ENCODE measurements around the gene TSPAN13.

TSPAN13 gene

GRCh38 chr7:16774986-16775385, 21.4 kb downstream of the TSPAN13 start:
- no peak for DNase-seq

- DNase-seq, result no peak
Observed at GRCh38 chr7:16776053-16776452, 22.5 kb downstream of the TSPAN13 start.

GRCh38 chr7:16778476-16778875, 24.9 kb downstream of the TSPAN13 start:
- DNase-seq, result no peak

DNA sequence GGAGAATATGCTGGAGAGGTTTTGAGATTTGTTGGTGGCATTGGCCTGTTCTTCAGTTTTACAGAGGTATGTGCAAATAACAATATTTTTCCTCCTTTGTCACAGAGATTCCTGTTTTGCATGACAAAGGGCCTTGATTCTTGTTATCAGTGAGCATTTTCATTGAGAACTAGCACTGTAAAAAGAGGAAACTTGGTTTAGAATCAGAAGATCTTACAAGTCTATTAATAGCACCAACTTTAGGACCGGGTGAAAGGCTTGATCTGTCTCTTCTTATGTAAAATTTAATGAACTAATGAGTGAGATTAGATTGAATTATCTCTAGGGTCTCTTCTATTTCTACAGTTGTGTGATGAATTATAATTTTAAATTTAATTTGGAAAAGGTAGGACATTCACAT, 25.5 kb downstream of the TSPAN13 start:
- DNase-seq, result no peak

DNA sequence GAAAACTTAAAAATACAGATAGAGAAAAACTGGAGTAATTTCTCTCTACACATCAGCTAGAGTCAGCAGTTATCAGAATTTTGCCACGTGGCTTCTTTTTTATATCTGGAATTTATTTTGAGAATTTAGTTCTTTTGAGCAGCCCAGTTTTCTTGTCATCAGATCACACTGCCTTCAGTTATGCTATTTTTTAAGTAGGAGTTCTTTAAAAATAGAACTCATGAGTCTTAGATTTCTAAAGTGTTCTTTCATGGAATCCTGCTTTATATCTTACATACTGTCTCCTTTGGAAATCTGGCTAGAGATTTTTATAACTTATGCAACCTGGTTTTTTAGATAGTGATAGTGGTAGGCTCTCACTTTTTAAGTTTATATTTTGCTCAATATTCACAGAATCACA, 27.0 kb downstream of the TSPAN13 start:
- no peak for DNase-seq

DNA sequence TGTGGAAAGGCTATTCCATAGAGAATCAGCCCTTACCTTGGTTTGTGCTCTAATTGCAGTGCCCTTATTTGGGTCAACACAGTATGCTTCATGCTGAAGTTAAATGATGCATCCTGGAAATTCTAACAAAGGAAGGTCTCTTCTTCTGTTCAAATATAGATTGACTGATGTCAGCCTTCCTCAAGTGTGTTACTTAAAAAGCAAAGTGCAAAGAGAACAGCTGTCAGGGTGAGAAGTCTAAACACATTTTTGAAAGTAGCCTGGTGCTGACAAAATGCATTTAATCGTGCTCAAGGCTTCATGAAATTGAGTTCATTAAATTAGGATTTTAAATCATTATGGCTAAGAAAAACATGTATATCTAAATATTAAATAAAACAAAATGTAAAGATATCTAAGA, 31.8 kb downstream of the TSPAN13 start:
- DNase-seq, result no peak

DNA sequence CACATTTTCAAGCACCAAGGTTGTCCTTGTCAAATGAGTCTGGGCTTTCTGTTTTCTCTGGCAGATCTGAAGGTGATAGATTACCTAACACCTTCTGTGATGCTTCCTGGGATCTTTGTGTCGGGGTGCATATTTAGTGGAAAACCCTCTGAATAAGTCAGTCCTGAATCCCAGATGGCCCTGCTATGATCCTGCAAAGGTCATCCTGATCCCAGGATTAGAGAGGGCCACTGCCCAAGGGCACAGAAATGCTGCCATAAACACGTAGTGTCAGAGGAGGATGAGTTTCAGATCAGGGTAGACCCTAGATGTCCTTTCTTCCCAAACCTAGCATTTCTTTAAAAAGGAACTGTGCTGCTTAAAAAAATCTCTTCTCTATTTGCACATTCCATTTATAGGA, 32.3 kb downstream of the TSPAN13 start:
- no peak for DNase-seq

DNA sequence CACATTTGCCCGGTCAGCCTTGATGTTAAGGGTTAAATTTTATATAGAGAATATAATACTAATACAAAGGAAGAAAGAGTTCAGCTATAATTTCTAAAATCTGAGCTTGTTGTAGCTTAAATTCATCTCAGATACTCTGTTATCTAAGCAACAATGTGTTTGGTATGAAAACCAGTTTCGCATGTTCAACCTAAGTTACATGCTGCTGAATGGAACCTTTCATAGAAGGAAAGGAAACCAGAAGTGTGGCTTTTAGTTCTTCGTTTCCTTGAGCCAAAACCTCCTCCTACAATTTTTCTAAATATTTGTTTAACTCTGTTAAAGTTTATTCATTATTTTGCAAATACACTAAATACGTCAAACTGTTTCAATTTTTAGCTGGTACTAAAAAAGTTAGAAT, 32.7 kb downstream of the TSPAN13 start:
- no peak for DNase-seq

- DNase-seq, result no peak
Observed at GRCh38 chr7:16787127-16787526, 33.6 kb downstream of the TSPAN13 start.

DNA sequence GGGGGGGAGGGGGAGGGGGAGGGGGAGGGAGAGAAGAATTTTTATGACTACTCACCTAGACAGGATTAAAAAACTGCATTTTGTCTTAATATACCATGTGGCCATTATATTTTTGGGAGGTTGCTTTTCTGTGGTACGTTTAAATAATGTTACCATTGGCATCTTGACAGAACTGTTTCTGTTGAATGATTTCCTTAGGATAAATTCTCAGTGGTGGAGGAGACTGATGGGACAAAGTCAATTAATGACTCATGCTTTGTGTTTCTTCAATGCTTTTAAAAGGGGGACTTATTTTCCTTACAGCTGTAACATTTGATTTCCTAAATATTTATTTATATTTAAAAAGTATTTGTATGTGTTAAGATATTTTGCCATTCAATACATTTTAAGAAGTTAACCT, 37.5 kb downstream of the TSPAN13 start:
- no peak for DNase-seq

DNA sequence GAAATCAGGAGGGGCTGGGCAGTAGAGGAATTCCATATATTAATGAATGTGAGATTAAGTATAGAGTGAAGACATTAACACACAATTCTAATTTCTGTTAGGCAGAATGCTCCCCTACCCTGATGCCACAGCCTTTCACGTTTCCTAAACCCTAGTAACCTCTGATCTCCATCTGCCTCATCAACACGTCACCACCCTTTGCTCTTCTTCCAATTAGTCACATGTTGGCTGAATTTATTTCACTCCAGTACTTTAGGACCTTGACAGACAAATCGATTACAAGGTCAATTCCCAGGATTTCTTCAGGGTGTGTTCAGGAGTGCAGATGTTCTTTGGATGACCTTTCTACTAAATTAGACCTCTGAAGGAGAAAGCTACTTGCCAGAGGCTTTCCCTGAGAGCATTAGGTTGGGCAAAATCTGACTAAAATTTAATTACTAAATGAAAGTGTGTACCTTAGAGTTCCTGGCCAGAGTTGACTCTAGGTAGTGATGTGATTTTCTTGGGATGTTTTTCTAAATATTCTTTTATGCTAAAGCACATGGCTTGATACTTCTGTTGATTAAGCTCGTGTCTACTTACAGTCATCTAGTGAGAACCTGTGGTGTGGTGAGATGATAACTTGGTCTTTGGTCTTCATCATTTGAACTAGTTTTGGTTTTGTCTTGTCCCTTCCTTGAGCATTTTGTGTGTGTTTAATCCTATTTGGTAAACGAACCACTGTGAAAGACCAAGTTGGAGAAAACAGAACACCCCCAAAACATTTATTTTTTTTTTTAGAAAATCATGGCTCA, 38.5 kb downstream of the TSPAN13 start:
- no peak for DNase-seq

DNA sequence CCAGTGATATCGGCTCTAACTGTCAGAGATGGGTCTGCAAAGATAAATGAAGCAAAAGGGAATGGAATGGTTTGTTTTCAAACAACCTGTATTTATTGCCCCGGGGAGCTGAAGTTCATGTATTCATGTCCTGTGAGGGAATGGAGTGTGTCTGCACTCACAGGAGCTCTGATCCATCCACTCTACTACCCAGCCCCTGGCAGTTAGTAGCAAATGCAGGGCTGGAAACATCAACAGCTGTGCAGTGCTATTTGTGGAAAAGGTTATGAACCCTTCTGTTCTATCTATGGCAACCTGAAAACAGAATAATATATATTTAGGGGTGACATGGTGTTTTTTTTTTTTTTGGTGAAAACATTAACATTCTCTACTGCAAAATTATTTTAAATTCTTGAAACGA, 41.4 kb downstream of the TSPAN13 start:
- DNase-seq, result no peak

- DNase-seq, result no peak
Observed at GRCh38 chr7:16795624-16796023, 42.1 kb downstream of the TSPAN13 start.

DNA sequence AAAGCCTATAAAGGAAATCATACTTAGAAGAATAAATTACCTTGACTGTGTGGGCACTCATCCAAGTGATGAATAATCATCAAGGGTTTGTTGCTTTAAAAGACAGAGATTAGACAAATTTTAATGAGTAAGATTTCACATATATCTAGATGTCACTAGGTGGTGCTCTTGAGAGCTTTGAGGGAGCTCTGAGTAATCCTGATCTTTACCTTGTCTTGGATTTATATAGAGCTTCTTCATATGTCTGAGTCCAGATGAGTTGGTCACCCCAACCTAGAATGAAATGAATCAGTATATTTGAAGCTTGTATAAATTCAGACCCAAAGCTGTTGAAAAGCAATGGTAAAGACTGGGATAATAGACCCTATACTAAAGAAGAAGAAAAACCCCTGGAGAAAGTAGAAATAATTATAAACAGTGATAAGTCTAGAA, 47.6 kb downstream of the TSPAN13 start:
- no peak for DNase-seq

DNA sequence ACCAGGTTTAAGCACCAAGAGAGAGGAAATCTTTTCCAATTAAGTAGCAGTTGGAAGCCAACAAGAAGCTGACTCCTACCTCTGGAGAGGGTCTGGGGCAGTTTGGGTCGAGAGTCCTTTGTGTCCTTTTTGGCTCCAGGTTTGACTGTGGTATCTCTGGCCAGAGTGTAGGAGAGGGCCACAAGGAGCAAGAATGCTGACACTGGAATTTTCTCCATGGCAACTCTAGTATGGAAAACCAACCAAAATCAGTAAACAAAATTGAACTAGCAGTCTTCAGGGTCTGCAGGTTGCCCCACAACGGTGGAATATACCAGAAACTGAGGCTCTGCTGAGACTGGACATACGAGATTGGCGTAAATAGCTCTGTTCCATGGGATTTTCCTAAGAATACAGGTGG, 48.0 kb downstream of the TSPAN13 start:
- no peak for DNase-seq

DNA sequence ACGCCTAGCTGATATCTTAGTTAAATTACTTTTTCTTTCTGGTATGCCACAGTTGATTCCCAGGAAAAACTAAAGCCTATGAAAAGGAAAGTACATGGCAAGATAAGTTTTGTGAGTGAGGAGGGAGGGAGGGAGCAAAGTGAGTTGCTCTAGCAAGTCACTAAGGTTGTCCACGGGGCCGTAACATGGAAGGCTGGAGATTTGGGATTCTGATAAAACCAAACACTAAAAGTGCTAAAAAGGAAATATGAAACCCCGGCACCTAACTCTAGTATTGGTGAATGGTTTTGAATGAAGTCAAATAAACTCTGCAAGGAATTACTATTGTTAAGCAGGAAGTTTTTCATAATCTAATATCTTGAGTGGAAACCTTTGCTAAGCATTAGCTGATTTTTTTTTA, 49.6 kb downstream of the TSPAN13 start:
- no peak for DNase-seq

GRCh38 chr7:16803881-16804673, 50.5 kb downstream of the TSPAN13 start:
- DNase-seq, result no peak

DNA sequence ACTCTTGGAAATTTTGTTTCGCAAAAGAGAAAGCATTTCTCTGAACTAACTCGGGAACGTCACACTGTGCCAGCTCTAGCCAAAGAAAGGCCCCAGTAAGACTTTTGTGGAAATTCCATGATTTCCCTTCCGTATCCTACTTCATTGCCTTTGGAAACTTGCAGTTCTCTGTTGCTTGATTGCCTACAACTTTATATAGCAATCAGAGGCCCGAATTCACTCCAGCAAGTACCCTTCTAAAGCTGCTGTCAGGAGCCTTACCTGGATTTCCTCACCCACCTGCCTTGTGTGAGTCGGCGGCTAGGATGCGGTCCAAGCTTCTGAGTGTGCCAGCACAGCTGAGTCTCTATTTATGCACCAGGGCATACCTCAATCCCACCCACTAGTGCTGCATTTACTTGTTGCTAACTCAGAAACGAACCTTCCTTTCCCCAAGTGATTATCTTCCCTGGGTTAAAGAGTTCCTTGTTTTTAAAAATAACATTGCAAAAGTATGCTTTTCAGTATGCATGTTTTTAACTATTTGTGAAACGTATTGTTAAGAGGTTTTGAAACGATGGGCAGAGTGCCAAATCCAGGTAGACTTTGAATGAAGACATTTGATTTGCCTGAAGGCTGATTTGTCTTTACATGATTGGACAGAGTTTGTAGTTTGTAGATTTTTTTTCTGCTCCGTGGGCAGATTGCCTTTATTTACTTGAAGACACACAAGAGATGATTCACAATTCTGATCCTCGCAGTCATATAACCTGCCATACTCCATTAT, 51.3 kb downstream of the TSPAN13 start, which contains the start of gene AGR2:
Gene AGR2 (minus strand): TSS at position 326 of the 766 bp plus-strand sequence. CDS start 3,203 bp downstream, outside the sequence.
- DNase-seq, result no peak

DNA sequence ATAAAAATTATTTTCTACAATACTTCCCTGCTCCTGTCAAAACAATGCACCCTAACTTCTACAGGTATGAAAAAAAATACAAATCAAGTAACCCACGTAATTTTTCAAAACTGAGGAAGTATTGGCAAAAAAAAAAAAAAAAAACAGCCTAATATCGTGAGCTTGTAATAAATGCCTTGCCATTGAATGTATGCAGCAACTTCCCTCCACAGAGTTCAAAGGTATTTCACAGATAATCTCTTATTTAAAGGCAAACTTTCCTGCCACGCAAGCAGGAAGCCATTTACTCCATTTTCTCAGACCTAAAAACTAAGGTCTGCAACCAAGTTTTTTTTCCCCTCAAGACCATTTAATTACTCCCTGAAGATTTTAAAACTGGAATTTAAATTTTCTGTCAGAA, 51.9 kb downstream of the TSPAN13 start:
- no peak for DNase-seq

DNA sequence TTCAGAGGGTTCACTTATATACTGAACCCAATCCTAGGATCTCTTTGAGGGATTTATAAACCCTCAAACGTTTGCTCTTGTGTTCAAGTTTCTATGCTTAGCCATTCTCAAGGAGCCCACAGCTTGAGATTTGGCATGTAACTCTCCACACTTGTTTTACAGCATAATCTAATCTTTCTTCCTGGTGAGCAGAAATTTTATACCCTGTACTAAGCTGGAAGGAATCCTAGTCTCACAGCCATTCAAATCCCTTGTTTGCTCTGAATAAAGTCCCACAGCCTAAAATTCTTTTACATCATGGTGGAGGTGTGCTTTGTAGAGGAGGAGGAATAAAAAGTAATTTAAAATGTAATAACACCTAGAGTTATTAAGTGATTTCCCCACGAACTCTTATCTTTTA, 56.6 kb downstream of the TSPAN13 start:
- no peak for DNase-seq

- DNase-seq, result no peak
Observed at GRCh38 chr7:16810573-16810972, 57.0 kb downstream of the TSPAN13 start.

- DNase-seq, result no peak
Observed at GRCh38 chr7:16811551-16811950, 58.0 kb downstream of the TSPAN13 start.
